Stimulated activated CD4-positive, alpha-beta T cell treated with anti-CD3 and anti-CD28 coated beads, Interleukin-4, amount 100 ng/mL, for 4 hours (primary cell): ENCODE results near the gene SOX15.
"Not testable (repeated sequence)": the region's sequence is repeated elsewhere in the genome, so short reads cannot be mapped to it uniquely, and the experiment has no call there.

ENCODE experiments used
- DNase-seq, 2 experiments: peaks; one replicate each; pipeline ENCODE4 v3.0.0-alpha.2; 2020

Gene SOX15

GRCh38 chr17:7589891-7590691 is at the start of gene SOX15:
Gene SOX15 (minus strand): TSS chr17:7590094. CDS start chr17:7589676, 418 bp downstream.
- no peak for DNase-seq

DNA sequence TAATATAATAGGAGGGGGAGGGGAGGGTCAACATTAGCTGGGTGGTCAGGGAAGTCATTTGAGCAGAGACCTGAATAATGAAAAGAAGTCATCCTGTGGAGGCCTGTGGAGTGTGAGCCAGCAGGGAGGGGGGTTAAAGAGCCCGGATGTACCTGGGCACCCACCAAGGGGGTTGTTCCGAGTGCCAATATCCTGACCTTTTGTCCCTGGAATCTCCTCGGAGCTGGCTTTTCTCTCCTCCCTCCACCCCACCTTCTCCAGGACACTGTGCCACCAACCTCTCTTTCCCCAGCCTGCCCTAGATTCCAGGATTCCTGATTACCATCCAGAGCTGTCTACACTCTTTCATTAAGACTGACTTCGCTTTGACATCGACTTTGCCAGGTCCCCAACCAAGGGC is 46.3 kb upstream of the SOX15 start:
- DNase-seq: no peak

DNA sequence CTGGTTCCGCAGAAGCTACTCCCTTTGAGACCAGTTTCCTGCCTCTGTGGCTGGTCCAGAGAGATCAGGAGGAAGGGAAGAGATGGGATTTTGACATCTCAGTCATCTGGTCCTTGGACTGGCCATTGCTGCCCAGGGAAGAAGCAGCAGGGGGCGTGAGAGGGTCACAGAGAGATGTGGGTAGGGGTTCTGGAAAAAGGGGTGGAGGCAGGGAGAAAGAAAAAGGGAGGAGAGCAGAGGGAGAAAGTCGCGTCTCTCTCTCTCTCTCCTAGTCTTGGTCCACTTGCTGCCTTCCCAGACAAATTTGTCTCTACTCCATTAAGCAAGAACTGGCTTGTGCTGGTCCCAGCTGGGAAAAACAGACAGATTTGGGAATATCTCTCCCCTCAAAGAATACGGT is 44.5 kb upstream of the SOX15 start:
- DNase-seq: no peak

- DNase-seq: no peak
Observed at GRCh38 chr17:7633093-7633492, 43.2 kb upstream of the SOX15 start.

GRCh38 chr17:7632492-7632894 is 42.6 kb upstream of the SOX15 start:
- no peak for DNase-seq

DNA sequence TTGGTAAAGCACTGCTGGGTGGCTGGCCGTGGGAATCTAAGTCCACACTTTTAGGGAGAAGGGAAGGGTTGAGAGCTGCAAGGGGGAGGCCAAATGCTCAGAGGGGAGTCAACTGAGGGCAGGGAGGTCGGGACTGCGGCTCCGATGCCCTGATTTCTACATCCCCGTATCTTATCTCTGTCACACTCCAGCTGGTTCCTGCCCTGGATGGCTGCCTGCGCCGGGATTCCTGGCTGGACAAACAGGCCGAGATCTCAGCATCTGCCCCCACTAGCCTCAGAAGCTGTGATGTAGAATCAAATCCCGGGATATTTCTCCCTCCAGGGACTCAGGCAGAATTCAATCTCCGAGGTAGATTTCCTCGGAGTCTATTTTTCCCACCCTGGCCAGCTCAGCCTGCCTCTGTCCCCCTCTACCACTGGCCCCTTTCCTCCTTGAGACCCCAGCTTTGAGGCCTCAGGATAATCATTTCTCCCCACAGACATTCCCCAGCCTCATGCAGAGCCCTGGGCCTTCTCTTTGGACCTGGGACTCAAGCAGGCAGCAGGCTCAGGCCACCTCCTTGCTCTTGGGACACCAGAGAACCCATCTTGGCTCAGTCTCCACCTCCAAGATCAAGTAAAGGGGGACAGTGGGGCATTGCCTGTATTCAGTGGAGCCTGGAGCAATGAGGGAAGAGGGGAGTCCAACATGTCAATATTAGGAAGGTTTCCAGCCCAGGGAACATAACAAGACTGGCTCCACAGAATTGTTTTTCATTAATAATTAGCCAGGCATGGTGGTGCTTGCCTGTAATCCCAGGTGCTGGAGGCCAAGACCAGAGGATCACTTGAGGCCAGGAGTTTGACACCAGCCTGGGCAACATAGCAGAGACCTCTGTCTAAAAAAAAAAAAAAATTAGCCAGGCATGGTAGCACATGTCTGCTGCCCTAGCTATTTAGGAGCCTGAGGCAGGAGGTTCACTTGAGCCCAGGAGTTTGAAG is 41.8 kb upstream of the SOX15 start:
- DNase-seq: no peak

- DNase-seq: no peak
Observed at GRCh38 chr17:7629939-7630571, 40.2 kb upstream of the SOX15 start, which contains the start of gene SHBG. Gene SHBG (plus strand): TSS chr17:7630135. CDS start chr17:7630173, 38 bp downstream.

DNA sequence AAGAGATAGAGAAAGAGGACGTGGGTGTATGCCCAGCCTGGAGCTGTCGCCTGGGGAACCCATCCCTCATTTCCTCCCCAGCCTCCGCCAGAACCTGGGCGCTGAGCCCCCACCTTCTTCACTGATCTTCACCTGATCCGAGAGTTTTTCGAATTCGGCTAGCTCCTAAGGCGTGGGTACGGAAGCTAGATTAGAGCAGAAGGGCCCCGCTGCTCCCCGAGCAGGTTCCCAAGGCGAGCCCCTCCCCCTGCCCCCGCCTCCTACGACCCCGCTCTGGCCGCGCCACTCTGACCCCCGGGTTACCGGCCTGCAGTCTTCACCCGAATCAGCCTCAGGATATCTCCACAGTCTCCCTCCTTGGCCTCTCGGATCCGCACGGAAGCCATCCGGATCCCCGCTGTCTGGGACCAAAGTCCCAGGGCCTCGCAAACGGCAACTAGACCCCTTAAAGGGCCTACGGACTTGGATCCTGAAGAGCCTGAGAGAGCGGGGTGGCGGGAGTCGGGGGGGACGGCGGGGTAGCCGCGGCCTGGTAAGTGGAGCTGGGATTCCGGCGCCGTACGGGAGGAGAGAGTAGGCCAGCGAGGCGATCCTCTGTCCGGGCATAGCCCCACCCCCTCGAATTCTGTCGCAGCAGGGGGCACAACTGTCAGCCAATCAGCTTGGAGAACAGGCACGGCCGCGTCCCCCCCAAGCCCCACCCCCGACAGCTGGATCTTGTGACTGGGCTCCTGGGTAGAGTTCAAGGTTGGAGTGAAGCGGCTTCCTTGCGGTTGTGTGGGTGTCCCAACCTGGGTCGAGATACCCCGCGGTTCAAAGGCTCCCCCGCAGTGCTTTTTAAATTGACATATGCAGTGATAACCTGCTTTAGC is 37.6 kb upstream of the SOX15 start, which contains the start of gene SAT2:
Gene SAT2 (minus strand): TSS at position 572 of the 872 bp plus-strand sequence. CDS start 186 bp downstream, at position 386.
- DNase-seq: peak; percentile 76 to 86

GRCh38 chr17:7626956-7627249 is 37.0 kb upstream of the SOX15 start:
- DNase-seq: no peak

GRCh38 chr17:7626307-7626706 is 36.4 kb upstream of the SOX15 start:
- no peak for DNase-seq

GRCh38 chr17:7625749-7626148 is 35.9 kb upstream of the SOX15 start:
- DNase-seq: not testable (repeated sequence)

GRCh38 chr17:7623661-7624060 is 33.8 kb upstream of the SOX15 start:
- DNase-seq: no peak

- no peak for DNase-seq
Observed at GRCh38 chr17:7620835-7621234, 30.9 kb upstream of the SOX15 start.

DNA sequence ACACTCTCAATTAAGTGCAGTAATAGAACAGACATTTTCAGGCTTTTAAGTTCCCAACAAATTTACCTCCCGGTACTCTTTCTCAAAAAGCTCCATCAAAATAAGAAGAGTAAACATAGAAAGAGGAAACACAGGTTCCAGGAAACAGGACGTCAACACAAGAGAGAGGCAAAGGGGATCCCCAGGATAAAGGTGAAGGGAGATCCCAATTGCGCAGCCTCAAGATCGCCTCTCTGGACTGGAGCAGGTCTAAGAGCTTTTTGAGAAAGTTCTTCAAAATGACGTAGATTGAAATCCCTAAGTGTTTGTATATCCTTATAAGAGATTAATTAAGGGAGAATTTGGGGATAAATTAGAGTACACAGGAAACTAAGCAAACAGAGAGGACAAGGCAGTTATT is 28.7 kb upstream of the SOX15 start:
- DNase-seq: no peak

GRCh38 chr17:7615265-7615747 is 25.4 kb upstream of the SOX15 start:
- DNase-seq: no peak

GRCh38 chr17:7614425-7615264 is 24.8 kb upstream of the SOX15 start, which contains the start of gene FXR2:
Gene FXR2 (minus strand): TSS chr17:7614897. CDS start chr17:7614532, 365 bp downstream.
- peak; percentile 98 to 100 for DNase-seq

DNA sequence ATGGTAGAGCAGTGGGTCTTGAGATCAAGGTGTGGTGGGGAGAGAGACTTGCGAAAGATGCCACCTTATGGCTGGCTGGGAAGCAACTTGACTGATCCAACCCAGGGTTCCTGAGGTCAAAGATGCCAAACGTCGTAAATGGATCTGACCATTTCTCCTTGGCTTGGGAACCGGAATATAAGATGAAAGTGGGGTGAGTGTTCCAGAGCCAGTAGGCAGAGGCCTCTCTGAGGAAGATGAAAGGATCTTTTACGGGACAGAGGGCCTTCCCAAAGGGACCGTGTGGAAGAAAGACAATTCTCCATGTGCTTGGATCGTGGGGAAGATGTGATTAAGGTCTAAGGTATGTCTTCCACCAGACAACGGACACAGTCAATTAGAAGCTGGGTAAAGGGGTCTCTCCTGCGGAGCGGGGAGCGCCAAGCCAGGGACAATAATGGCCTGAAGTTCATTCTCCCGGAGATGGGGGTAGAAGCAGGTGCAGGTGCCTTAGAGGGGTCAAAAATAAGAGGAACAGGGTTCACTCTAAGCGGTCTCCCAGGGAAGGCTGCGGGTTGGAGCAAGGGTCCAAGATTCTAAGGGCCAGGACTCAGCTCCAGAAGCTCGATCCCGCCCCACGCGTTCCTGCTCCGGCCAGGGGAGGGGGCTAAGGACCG is 24.0 kb upstream of the SOX15 start:
- DNase-seq: no peak

- no peak for DNase-seq
Observed at GRCh38 chr17:7612294-7612640, 22.4 kb upstream of the SOX15 start.

DNA sequence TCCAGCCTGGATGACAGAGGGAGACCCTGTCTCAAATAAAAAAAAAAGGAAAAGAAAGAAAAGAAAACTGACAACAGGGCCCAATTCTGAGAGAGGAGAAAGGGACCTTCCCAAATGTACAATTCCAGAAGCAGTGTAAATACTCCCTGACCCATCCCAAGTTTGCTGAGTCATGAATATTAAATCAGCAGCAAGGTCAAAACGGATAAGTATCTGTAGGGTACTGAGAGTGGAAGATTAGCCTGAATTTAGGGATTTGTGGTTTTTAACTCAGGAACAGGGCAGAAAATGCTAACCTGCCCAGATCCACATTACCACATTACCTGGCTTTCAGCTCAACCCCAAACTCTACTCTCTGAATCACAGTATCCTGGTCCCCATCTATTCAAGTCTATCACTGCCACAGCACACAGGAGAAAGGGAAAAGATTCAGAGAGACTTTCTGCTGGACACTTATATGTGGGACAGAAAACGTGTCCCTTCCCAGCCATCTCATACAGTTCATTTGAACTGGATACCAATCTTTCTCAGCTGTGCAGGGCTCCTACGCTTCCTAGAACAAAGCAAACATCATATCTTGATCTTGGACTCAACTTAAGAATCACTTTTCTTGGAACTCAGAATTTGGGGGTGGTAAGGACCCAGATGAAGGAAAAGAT is 21.9 kb upstream of the SOX15 start:
- DNase-seq: no peak

- DNase-seq: no peak
Observed at GRCh38 chr17:7610641-7611040, 20.7 kb upstream of the SOX15 start.
